Measurements from ENCODE around the gene MRGPRG.

- TF ChIP-seq CTCF (IDR thresholded peaks at IDR 0.05) (no peak), POLR2A (IDR thresholded peaks at IDR 0.05) (no peak)
Observed at GRCh38 chr11:3245071-3245470, 26.5 kb upstream of the MRGPRG start.

Data from vagina (tissue), 2 donors.